Activated T-cell treated with anti-CD3 and anti-CD28 coated beads, Interleukin-2, amount 50 U/mL, for 72 hours (primary cell): ENCODE measurements around the gene DGCR6. TPM values are rescaled to one million over a fixed set of nuclear protein-coding genes. Genes with fewer than 3 reads are reported as not detected.
"Not testable (repeated sequence)": the region's sequence is repeated elsewhere in the genome, so short reads cannot be mapped to it uniquely, and the experiment has no call there.

ENCODE experiments used
- ATAC-seq, 2 donors: fragments of 150-1000 bp; cut with Tn5 transposase; replicated peaks in 1 of 2; 2 replicates each; pipeline ENCODE4 v1.10.0; 2021; ENCODE audit warnings: moderate library complexity in 2 of 2, mild to moderate bottlenecking in 1 of 2
- DNase-seq, 2 donors: peaks; one replicate each; pipeline ENCODE4 v3.0.0; 2021 to 2022; ENCODE audit warnings: mixed read lengths in 1 of 2
- H3K27ac Mint-ChIP-seq: one replicate; pipeline ENCODE4 v1.8.0; 2022; ENCODE audit warnings: mild to moderate bottlenecking, moderate library complexity, mixed read lengths
- H3K27me3 Mint-ChIP-seq: one replicate; pipeline ENCODE4 v1.8.0; 2022; ENCODE audit warnings: low read depth, mixed read lengths
- H3K36me3 Mint-ChIP-seq, 2 donors: one replicate each; pipeline ENCODE4 v1.8.0; 2022; ENCODE audit warnings: mixed read lengths in 2 of 2, mild to moderate bottlenecking in 1 of 2; ENCODE audit not compliant: insufficient read depth in 2 of 2
- H3K4me1 Mint-ChIP-seq: one replicate; pipeline ENCODE4 v1.8.0; 2022; ENCODE audit warnings: low read depth, mixed read lengths
- H3K4me3 Mint-ChIP-seq, 2 donors: one replicate each; pipeline ENCODE4 v1.8.0; 2022; ENCODE audit warnings: mild to moderate bottlenecking in 2 of 2, mixed read lengths in 2 of 2, moderate library complexity in 2 of 2
- H3K9me3 Mint-ChIP-seq, 2 donors: one replicate each; pipeline ENCODE4 v1.8.0; 2022; ENCODE audit warnings: mixed read lengths in 2 of 2
- total RNA-seq, 2 donors: library from RNA; stranded (reverse); gene quantifications; one replicate each; pipeline ENCODE4 v1.2.3, GENCODE V29; 2022

DGCR6 gene
- total RNA-seq, 2 donors from 2014 or later: 2.5 to 2.9 TPM

DNA sequence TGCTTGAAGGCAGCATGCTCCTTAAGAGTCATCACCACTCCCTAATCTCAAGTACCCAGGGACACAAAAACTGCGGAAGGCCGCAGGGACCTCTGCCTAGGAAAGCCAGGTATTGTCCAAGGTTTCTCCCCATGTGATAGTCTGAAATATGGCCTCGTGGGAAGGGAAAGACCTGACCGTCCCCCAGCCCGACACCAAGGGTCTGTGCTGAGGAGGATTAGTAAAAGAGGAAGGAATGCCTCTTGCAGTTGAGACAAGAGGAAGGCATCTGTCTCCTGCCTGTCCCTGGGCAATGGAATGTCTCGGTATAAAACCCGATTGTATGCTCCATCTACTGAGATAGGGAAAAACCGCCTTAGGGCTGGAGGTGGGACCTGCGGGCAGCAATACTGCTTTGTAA is 41.0 kb downstream of the DGCR6 start:
- not testable (repeated sequence) for H3K27me3 Mint-ChIP-seq, H3K4me3 Mint-ChIP-seq, DNase-seq, ATAC-seq, H3K9me3 Mint-ChIP-seq, H3K36me3 Mint-ChIP-seq, H3K4me1 Mint-ChIP-seq, H3K27ac Mint-ChIP-seq

DNA sequence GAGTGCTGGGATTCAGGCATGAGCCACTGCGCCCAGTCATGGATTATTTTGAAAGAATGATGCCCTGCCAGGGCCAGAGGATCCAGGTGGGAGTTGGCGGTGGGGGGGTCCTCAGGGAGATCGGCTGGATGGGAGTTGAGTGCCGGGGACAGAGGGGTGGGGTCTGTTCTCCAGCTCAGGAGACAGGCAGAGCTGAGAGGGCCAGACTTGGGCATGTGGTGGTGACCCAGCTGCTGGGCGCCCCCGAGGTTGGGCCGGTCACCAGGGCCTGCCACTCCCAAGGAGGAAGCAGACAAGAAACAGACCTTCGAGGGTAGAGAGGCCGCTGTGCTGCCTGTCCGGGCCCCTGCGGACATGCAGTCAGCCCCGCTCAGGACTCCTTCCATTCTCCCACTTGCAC is 41.8 kb downstream of the DGCR6 start:
- H3K27ac Mint-ChIP-seq: no peak overlapping the region
- H3K9me3 Mint-ChIP-seq: no peaks in the 10 kb centered on the region
- no peak overlapping the region for H3K4me3 Mint-ChIP-seq
- ATAC-seq (no peak), DNase-seq (no peak)
- H3K36me3 Mint-ChIP-seq: no peaks in the 10 kb centered on the region
- no peaks in the 10 kb centered on the region for H3K4me1 Mint-ChIP-seq
- H3K27me3 Mint-ChIP-seq: peaks cover 9% of the 10 kb centered on the region

DNA sequence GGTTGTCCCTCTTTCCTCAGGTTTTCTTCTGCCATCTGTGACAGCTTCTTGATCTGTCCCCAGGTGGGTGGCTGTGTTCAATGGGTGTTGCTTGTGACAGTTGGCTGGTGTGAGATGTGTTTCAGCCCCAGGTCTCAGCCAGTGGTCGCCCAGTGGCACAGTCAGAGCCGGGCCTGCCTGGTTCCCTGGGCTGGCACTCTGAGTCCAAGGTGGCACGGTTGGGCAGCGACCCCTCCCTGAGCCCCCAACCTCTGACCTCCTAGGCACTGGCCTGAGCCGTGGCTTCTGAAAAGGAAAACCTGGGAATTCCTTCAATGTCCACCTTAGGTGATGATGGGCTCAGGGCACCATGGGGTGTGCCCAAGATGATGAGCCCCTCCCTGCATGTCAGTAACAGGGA is 44.0 kb downstream of the DGCR6 start:
- H3K4me1 Mint-ChIP-seq: no peaks in the 10 kb centered on the region

DNA sequence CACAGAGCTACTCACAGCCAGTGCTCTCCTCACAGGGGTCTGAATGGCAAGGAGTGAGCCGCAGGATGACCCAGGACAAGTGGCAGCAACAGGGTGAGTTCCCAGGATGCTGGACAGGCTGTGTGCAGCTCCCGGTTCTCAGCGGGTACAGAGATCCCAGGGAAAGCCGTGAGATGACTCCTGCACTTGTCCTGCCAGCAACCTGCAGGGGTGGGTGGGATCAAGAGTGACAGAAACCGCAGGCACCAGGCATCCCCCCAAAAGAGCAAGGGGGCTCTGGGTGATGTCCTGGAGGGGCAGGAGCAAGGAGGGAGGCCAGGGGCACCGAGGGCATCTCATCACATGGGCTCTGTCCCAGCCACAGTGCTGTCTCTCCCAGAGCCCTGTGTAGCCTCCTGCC is 45.9 kb downstream of the DGCR6 start:
- H3K27ac Mint-ChIP-seq: no peak overlapping the region
- H3K27me3 Mint-ChIP-seq: peaks cover 9% of the 10 kb centered on the region
- H3K36me3 Mint-ChIP-seq: no peaks in the 10 kb centered on the region
- DNase-seq: no peak
- ATAC-seq: no peak
- no peaks in the 10 kb centered on the region for H3K9me3 Mint-ChIP-seq
- H3K4me1 Mint-ChIP-seq: no peaks in the 10 kb centered on the region
- H3K4me3 Mint-ChIP-seq: no peak overlapping the region

More for the DNA sequence above, 44.0 kb downstream of the DGCR6 start:
- H3K4me3 Mint-ChIP-seq: no peak overlapping the region
- no peak for ATAC-seq
- DNase-seq: no peak
- no peaks in the 10 kb centered on the region for H3K36me3 Mint-ChIP-seq
- H3K9me3 Mint-ChIP-seq: no peaks in the 10 kb centered on the region
- peaks cover 9% of the 10 kb centered on the region for H3K27me3 Mint-ChIP-seq
- H3K27ac Mint-ChIP-seq: no peak overlapping the region

DNA sequence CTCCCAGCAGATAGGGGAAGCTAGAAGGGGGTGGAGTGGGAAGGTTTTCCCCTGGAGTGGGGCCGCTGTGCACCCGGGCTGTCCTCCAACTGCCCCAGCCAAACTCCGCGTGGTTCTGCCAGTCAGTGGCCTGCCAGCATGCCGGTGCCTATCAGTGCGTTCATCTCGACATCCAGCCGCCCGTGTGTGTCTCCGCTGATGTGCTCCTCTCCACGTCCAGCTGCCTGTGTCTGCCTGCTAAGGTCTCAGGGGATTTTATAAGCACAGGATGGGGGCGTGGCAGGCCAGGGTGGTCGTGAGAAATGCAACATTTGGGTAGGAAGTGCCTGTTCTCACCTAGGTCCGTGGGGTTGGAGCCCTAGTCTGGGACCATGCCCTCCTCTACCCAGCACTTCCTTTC is 47.0 kb downstream of the DGCR6 start:
- not testable (repeated sequence) for H3K9me3 Mint-ChIP-seq, H3K4me3 Mint-ChIP-seq, H3K36me3 Mint-ChIP-seq, ATAC-seq, DNase-seq, H3K4me1 Mint-ChIP-seq, H3K27me3 Mint-ChIP-seq, H3K27ac Mint-ChIP-seq

DNA sequence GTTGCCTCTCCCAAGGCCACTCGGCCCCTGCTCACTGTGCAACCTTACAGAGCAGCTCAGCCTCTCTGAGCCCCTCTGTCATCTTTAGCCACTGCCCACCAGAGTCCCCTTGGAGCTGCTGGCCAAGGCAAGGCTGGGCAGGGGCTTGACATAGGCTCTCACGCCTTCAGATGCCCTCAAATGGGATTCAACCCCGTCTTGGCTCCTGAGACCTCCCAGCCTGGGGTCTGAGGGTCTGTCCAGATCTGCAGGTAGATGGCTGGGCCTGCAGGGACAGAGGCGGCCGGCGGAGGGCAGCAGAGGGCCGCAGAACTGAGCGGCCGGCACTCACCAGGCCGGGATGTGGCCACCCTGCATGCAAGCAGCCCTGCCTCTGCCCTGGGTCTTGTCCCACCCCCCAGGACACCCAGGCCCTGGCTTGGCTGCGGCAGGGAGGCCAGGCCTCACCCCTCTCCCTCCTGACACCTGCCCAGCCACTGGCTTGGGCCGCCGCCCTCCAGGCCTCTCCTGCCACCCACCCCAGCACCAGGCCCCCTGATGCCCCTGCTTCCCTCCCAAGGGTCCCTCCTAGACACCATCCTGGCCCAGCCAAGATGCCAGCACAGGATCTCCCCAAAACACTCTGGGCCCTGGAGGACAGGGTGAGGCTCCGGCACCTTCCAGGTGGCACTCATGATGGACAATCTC is 48.3 kb downstream of the DGCR6 start:
- H3K4me3 Mint-ChIP-seq, H3K27me3 Mint-ChIP-seq, H3K27ac Mint-ChIP-seq, H3K4me1 Mint-ChIP-seq, H3K9me3 Mint-ChIP-seq, H3K36me3 Mint-ChIP-seq: not testable (repeated sequence)
- peak; percentile 61 to 75 for DNase-seq
- peak; percentile 73 to 77 for ATAC-seq

DNA sequence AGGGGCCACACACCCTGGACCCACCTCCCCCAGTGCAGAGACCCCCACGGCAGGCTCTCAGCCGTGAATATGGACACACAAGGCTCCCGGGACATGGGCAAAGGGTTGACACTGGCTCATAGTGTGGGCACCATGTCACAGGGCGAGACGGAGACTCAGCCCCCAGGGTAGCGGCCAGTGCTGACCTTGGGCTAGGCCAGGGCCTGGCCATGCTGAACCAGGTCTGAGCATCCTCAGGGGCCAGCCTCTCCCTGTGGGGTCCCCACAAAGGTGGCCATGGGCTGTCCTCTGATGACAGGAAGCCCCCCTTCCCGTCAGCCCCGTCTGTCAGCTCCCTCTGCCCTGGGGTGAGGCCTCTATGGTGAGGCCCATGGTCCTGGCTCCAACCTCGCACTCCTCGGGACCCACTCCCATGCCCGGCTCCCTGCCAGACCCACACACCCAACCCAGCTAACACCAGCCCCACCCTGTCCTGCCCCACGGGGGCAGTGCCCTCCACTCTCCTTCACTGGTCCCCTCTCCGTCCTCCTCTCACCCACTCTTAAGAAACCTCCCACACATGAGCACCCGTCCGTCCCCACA is 49.0 kb downstream of the DGCR6 start:
- H3K9me3 Mint-ChIP-seq: no peaks in the 10 kb centered on the region
- H3K4me3 Mint-ChIP-seq: no peak overlapping the region
- H3K36me3 Mint-ChIP-seq: no peaks in the 10 kb centered on the region
- DNase-seq (no peak), ATAC-seq (no peak)
- no peaks in the 10 kb centered on the region for H3K27me3 Mint-ChIP-seq
- H3K4me1 Mint-ChIP-seq: no peaks in the 10 kb centered on the region
- H3K27ac Mint-ChIP-seq: no peak overlapping the region

DNA sequence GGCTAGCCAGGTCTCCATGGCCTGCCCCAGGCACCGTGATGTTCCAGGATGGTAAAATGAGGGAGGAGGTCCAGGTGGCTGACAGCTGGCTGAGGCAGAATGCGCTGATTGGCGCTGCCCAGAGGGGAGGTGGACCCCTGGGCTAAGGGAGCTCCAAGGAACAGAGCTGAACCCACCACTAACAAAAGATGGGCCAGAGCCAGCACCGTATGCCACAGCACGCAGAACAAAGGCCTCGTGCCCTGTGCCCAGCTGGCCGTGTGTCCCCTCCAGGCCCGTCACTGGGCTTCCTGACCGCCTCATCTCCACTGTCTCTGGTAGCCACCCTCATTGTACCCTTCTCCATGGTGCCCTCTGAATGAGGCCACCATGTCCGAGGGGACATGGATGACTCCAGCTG is 49.6 kb downstream of the DGCR6 start:
- no peak for ATAC-seq
- no peak overlapping the region for H3K4me3 Mint-ChIP-seq
- no peak for DNase-seq
- no peak overlapping the region for H3K27ac Mint-ChIP-seq
- H3K9me3 Mint-ChIP-seq: no peaks in the 10 kb centered on the region
- no peaks in the 10 kb centered on the region for H3K27me3 Mint-ChIP-seq
- H3K4me1 Mint-ChIP-seq: no peaks in the 10 kb centered on the region
- H3K36me3 Mint-ChIP-seq: no peaks in the 10 kb centered on the region

DNA sequence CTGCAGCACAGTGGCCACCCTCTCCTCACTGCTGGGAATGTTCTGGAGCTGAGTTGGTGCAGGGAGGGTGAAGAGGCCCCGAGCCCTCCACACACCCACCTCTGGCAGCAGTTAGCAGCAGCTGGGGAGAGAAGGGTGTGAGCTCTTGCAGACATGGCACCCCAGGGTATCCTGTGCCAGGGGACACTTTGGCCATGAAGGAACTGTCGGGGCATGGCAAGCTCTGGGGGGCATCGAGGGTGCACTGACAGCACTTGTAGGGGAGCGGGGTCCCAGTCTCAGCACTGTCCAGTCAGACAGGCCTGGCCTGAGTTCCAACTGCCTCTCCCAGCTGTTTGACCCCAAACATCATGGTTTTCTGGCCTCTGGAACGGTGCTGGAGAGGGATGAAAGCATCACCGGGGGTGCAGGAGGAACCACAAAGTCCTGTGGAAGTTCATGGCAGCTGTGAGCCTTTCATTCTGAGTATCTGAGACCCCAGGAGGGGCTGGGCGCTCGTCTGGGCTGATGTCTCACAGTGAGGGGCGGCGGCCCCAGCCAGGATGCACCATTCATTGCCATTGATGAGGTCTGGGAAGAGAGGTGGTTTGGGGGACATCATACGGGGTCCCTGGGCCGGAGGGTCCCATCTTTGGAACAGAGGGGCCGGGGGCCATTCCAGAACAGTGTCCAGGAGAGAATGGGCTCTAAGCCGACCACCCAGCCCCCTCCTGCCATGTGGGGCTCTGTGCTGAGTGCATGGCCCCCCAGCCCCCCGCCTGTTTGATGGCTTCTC is 50.2 kb downstream of the DGCR6 start:
- H3K4me3 Mint-ChIP-seq, H3K4me1 Mint-ChIP-seq, H3K9me3 Mint-ChIP-seq, ATAC-seq, DNase-seq, H3K27ac Mint-ChIP-seq, H3K27me3 Mint-ChIP-seq, H3K36me3 Mint-ChIP-seq: not testable (repeated sequence)

DNA sequence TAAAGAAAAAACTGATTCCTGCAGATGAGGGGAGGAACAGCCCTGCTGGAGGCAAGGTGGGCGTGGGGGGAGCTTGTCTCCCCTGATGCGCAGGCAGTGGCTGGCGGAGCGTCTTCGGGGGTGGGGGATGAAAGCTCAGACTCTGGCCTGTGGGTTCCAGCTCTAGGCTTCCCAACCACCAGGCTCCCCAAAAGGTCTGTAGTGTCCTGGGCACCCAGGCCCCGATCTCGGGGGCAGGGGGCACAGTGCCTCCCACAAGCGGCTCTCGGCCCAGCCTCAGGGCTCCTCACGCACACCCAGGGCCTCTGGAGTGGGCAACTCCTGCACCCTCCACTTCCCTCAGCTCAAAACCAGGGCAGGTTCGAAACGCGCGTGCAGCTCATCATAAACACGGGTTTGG is 50.8 kb downstream of the DGCR6 start:
- DNase-seq, H3K9me3 Mint-ChIP-seq, H3K36me3 Mint-ChIP-seq, H3K4me1 Mint-ChIP-seq, H3K27me3 Mint-ChIP-seq, H3K4me3 Mint-ChIP-seq, ATAC-seq, H3K27ac Mint-ChIP-seq: not testable (repeated sequence)

DNA sequence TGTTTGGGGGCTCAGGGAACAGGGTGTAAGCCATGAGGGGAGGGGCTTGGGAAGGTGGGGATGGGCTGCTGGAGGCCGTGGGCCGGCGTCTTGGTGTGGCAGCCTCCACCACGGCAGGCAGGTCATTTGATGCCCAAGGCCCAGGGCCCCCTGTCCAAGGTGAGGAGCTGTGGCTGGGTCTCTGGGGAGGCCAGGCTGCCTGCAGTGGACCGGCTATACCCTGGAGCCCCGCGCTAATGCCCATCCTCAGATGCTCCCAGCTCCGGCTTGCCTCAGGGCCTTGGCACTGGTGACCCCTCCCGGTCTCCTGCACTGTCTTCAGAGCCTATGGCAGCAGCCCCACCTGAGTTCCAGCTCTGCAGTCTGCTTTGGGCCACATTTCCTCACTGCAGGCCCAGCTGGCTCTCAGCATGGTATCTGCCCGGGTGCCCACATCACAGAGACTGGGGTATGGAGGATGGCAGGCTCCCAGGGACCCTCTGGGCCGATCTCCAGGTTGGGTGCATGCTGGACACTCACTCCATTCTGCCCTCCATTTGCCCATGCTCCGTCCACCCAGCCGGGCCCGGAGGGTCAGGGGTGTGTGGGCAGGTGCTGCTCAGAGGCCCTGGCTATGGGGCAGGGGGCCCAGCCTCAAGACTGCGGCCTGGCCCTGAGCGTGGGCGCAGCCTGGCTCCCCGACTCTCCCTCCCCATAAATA is 51.7 kb downstream of the DGCR6 start:
- H3K27ac Mint-ChIP-seq, H3K4me3 Mint-ChIP-seq, DNase-seq, H3K4me1 Mint-ChIP-seq, H3K9me3 Mint-ChIP-seq, H3K36me3 Mint-ChIP-seq, ATAC-seq, H3K27me3 Mint-ChIP-seq: not testable (repeated sequence)

DNA sequence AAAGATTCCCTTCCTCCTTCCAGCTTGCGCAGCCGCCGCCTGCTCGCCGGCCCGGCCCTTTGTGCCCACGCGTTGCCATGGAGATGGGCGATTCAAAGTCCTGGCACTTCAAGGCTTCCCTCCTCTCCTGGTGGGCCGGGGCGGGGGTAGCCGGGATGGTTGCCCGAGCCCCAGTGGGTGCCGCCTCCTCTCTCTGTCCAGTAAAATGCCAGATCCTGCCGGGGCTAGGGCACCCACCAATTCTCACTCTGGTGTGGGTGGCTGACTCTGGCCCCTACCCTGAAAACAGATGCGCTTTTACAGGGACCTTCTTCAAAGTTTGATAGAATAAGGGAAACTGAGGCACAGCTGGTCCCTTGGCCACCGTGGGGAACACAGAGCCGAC is 52.2 kb downstream of the DGCR6 start:
- not testable (repeated sequence) for ATAC-seq, H3K36me3 Mint-ChIP-seq, H3K27me3 Mint-ChIP-seq, H3K4me1 Mint-ChIP-seq, H3K27ac Mint-ChIP-seq, H3K4me3 Mint-ChIP-seq, H3K9me3 Mint-ChIP-seq, DNase-seq

DNA sequence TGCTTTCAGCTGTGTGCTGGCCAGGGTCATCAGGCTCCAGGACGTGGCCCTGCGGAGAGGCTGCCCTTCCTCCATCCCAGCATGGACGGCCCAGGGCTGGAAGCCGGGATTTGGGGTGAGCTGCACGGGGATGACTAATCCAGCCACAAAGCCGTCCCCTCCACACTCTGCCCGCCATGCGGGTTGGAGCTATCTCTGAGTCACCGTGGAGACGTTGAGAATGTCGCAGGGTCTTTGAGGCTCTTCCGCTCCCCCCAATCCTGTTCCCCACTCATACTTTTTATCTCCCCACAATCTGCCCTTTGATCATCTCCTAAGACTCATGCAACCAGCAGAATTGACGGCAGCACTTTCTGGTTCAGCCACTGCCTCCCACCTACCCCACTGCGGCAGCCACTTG is 52.6 kb downstream of the DGCR6 start:
- H3K4me1 Mint-ChIP-seq, H3K4me3 Mint-ChIP-seq: not testable (repeated sequence)
- peak; percentile 45 to 57 for ATAC-seq

More for the DNA sequence above, 52.6 kb downstream of the DGCR6 start:
- H3K27me3 Mint-ChIP-seq, H3K9me3 Mint-ChIP-seq, H3K36me3 Mint-ChIP-seq, H3K27ac Mint-ChIP-seq: not testable (repeated sequence)
- DNase-seq: peak; percentile 7 to 19
